Activated CD8-positive, alpha-beta memory T cell treated with anti-CD3 and anti-CD28 coated beads for 1 hour (primary cell): ENCODE data around the gene ULK4.
"Not testable (repeated sequence)": the region's sequence is repeated elsewhere in the genome, so short reads cannot be mapped to it uniquely, and the experiment has no call there.

Experiments
- DNase-seq, 2 donors: peaks; one replicate each; pipeline ENCODE4 v3.0.0-alpha.2; 2020; ENCODE audit warnings: low read depth in 1 of 2; ENCODE audit errors: extremely low read depth in 1 of 2

Gene ULK4

DNA sequence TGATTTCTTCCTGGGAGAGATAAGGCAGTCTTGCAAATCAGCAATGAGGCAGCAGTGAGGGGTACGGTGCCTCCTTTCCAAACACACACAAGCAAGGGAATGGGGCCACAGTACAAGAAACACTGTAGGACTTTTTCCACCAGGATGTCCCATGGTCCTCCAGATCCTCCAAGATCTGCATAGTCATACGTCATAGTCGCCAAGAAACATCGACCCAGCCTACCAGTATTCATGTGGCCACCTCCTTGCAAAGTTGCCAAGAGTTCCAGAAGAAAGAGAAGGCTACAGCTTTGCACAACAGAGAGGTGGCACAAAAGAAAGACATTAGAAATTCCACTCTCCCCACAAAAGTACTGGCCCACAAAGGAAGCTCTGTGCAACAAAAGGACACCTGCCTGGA lies 504.7 kb downstream of the ULK4 start:
- no peak for DNase-seq

- no peak for DNase-seq
Measured at GRCh38 chr3:41456162-41456561, 505.7 kb downstream of the ULK4 start.

DNA sequence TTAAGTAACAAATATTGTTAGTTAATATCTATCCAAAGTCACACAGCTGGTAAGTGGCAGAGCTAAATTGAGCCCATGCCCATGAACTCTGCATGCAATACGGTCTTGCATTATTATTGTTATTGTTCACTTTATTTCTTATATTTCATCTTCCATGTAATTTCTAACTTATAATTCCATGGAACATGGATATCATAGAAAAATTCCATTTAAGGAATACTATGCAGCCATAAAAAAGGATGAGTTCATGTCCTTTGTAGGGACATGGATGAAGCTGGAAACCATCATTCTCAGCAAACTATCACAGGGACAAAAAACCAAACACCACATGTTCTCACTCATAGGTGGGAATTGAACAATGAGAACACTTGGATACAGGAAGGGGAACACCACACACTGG lies 508.3 kb downstream of the ULK4 start:
- DNase-seq: not testable (repeated sequence)

- no peak for DNase-seq
Measured at GRCh38 chr3:41450416-41451231, 511.3 kb downstream of the ULK4 start.

DNA sequence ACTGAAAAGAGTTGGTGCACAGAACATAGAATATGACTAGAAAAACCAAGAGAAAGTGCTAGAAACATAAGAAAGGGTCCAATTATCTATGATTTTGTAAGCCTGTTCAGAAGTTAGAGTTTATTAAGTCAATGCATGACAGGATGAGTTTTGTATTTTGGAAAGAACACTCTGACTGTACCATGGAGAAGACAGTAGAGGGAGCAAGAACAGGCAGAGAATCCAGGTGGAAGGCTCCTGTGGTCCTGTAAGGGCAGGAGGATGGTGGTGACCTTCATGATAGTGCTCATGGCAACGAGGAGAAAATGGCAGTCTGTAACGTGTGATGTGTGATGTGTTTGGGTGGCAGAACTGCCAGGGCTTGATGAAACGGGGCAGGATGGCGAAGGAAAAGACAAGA lies 513.5 kb downstream of the ULK4 start:
- no peak for DNase-seq

DNA sequence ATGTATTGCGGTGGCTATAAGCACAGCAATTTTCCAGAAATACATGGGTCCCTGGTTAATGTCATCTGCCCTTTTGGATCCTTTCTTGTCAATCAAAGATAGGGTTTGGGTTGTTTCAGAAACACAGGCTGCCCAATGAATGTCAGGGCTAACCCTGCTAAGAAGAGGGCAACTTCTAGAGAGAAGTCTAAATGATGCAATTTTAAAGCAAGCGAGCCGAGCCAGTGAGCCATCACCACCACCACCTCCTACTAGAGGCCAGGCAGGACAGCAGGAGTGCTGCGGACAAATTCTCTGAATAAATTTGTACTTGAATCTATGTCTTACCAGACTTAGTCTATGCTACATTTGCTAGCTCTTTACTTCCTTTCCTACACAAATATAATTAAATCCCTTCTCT lies 514.2 kb downstream of the ULK4 start:
- no peak for DNase-seq

DNA sequence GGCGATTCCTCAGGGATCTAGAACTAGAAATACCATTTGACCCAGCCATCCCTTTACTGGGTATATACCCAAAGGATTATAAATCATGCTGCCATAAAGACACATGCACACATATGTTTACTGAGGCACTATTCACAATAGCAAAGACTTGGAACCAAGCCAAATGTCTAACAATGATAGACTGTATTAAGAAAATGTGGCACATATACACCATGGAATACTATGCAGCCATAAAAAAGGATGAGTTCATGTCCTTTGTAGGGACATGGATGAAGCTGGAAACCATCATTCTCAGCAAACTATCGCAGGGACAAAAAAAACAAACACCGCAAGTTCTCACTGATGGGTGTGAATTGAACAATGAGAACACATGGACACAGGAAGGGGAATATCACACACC lies 515.6 kb downstream of the ULK4 start:
- not testable (repeated sequence) for DNase-seq

- DNase-seq: no peak
Measured at GRCh38 chr3:41441568-41441967, 520.3 kb downstream of the ULK4 start.

DNA sequence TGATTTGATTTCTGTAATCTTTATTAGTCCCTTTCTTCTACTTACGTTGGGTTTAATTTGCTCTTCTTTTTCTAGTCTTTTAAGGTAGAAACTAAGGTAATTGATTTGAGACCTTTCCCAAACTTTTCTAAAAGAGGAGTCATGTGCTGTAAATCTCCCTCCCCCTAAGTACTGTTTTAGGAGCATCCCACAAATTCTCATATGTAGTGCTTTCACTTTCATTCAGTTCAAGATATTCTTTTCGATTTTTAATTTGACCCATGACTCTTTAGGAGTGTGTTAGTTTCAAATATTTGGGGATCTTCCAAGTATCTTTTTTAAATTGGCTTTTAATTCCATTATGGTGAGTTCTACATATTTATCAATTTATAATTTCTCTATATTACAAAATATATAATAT lies 520.8 kb downstream of the ULK4 start:
- no peak for DNase-seq

DNA sequence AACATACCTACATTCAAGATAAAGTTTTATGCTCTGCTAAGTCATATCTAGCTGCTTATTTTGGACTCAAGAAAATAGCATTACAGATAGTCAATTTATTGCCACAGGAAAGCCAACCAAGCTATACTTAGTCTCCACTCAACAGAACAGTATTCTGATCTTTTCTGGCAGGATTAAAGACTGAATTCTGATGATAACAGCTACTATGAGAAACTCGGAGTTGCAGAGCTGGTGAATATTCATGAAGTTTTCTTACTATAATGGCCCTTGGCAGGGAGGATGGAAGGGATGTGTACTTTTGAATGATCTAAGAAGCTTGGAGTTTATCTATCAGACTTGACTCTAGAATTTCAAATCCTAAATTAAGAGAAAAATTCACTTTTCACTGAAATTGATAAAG lies 524.9 kb downstream of the ULK4 start:
- no peak for DNase-seq

- no peak for DNase-seq
Measured at GRCh38 chr3:41434781-41435180, 527.1 kb downstream of the ULK4 start.

GRCh38 chr3:41431386-41431785 lies 530.5 kb downstream of the ULK4 start:
- DNase-seq: no peak

DNA sequence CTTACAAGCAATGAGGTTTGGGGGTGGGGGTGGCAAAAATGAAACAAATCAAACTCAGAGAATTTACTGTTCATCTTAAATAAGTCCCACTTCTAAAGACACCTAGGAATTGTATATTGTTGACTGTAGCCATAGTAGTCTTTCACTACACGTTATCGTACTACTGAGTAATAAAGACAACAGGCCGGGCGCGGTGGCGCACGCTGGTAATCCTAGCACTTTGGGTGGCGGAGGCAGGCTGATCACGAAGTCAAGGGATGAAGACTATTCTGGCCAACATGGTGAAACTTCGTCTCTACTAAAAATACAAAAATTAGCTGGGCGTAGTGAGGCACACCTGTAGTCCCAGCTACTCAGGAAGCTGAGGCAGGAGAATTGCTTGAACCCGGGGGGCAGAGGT lies 531.0 kb downstream of the ULK4 start:
- no peak for DNase-seq

DNA sequence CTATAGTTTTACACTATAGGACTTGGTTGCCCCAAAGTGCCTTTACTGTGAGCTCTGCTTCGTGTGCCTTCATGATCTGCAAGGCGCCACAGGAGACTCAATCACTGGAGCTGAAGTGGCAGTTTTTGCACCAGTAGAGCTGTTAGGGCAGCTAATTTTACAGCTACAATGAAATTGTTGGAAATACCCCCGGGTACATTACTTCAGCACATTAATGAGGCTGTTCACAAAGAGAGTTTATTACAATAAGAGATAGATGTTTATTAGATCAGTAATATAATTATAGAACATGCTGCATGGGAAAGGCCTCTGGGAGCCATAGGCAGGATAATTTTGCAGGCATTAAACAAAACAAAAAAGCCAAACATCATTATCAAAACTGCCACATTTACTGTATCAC lies 531.5 kb downstream of the ULK4 start:
- no peak for DNase-seq

DNA sequence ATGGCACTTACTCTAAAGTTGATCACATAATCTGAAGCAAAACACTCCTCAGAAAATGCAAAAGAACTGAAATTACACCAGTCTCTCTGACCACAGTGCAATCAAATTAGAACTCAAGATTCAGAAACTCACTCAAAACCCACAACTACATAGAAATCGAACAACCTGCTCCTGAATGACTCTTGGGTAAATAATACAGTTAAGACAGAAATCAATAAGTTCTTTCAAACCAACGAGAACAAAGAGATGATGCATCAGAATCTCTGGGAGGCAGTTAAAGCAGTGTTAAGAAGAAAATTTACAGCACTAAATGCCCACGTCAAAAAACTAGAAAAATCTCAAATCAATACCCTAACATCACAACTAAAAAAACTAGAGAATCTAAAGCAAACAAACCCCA lies 535.4 kb downstream of the ULK4 start:
- no peak for DNase-seq

- DNase-seq: no peak
Measured at GRCh38 chr3:41424543-41425300, 537.2 kb downstream of the ULK4 start.

DNA sequence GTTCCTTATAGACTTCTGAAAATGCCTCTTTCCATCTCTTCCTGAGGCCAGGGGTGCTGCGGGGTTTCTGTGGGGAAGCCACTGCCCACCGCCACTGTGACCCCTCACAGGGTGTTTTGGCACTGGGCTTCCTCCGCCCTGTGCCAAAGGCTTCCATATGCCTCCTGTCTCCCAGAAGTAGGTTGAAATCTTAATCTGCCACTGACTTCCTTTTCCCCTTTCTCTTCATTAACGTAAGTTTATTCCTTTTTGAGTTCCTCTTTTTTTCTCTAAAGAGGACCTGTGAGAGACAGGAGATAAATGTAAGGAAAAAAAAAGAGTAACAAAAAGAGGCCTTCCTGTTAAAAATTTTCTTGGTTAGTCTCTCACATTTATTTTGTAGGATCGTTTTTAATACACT lies 542.1 kb downstream of the ULK4 start:
- DNase-seq: no peak

GRCh38 chr3:41418961-41419691 lies 542.8 kb downstream of the ULK4 start:
- no peak for DNase-seq

DNA sequence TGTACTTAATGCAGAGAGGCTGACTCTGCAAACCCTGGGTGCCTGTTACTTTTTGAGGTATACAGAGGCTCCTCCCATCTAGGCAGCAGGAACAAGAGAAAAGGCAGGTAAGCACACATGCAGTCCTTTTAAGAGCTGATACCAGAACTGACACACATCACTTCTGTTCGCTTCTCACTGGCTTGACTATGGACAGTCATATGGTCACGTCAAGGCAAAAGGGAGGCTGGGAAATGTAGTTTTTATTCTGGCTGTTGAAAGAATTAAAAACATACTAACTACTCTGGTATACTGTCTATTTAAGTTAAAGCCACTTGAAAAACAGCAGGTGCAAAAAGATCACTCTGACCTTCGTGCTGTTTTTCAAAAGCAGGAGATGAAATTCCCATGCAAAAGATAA lies 544.3 kb downstream of the ULK4 start:
- DNase-seq: no peak

DNA sequence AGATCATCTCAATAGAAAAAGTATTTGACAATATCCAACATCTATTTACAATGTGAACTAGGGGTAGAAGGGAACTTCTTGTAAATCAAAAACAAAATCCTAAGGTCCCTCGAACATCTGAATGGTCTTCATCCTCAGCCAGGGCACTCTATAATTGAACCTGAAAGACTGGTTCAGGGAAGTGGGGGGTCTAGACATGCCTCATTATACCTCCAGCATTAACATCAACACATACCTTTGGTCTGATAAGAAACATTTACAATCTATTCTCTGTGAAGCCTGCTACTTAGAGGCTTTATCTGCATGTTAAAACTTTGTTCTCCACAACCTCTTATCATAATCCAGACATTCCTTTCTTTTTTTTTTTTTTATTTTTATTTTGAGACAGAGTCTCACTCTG lies 550.8 kb downstream of the ULK4 start:
- no peak for DNase-seq

GRCh38 chr3:41405466-41405865 lies 556.4 kb downstream of the ULK4 start:
- no peak for DNase-seq

- no peak for DNase-seq
Measured at GRCh38 chr3:41404582-41404981, 557.3 kb downstream of the ULK4 start.
